Endothelial cell (in vitro differentiated cells): ENCODE measurements around the gene TSC2. TPM values are rescaled to one million over a fixed set of nuclear protein-coding genes. Genes with fewer than 3 reads are reported as not detected.

Experiments
- DNase-seq: peaks from one replicate; pipeline ENCODE4 v3.0.0; 2021; ENCODE audit warnings: low spot score
- H3K27ac Mint-ChIP-seq: one replicate; pipeline ENCODE4 v1.8.0; 2021; ENCODE audit warnings: mixed read lengths, inconsistent platforms; ENCODE audit not compliant: unreplicated experiment
- H3K27me3 Mint-ChIP-seq: one replicate; pipeline ENCODE4 v1.8.0; 2021; ENCODE audit warnings: mild to moderate bottlenecking, moderate library complexity, mixed read lengths, inconsistent platforms; ENCODE audit not compliant: unreplicated experiment
- H3K36me3 Mint-ChIP-seq: one replicate; pipeline ENCODE4 v1.8.0; 2021; ENCODE audit warnings: mild to moderate bottlenecking, low read depth, mixed read lengths, inconsistent platforms; ENCODE audit not compliant: unreplicated experiment
- H3K4me1 Mint-ChIP-seq: one replicate; pipeline ENCODE4 v1.8.0; 2021; ENCODE audit warnings: mild to moderate bottlenecking, mixed read lengths, inconsistent platforms; ENCODE audit not compliant: unreplicated experiment
- H3K4me3 Mint-ChIP-seq: one replicate; pipeline ENCODE4 v1.8.0; 2021; ENCODE audit warnings: mild to moderate bottlenecking, mixed read lengths, inconsistent platforms; ENCODE audit not compliant: unreplicated experiment
- H3K9me3 Mint-ChIP-seq: one replicate; pipeline ENCODE4 v1.8.0; 2021; ENCODE audit warnings: mixed read lengths, inconsistent platforms; ENCODE audit not compliant: unreplicated experiment
- long read RNA-seq: library from polyadenylated mRNA; unstranded; transcript quantifications from one replicate; pipeline ENCODE4 v2.0.0, GENCODE V29; 2020; ENCODE audit not compliant: unreplicated experiment
- total RNA-seq: library from RNA; stranded (reverse); fragmentation: NEBNext Ultra II Directional; extraction: Animal tissue kit (Norgen Biotek cat#: 25700); gene quantifications from one replicate; pipeline ENCODE4 v1.2.1, GENCODE V29; 2021; ENCODE audit not compliant: unreplicated experiment
- TF ChIP-seq, protein P1 (sequence below): fragments of 200-600 bp; sonication (generic); IDR thresholded peaks from one replicate; pipeline ENCODE4 v1.5.0; 2021; ENCODE audit warnings: antibody characterized with exemption; ENCODE audit not compliant: unreplicated experiment

TSC2 gene
- total RNA-seq, result 180 TPM
- long read RNA-seq, partial matches to known transcripts, result 9 of 17 reads
- long read RNA-seq, other reads (novel, unspliced or antisense), result 3 of 17 reads

DNA sequence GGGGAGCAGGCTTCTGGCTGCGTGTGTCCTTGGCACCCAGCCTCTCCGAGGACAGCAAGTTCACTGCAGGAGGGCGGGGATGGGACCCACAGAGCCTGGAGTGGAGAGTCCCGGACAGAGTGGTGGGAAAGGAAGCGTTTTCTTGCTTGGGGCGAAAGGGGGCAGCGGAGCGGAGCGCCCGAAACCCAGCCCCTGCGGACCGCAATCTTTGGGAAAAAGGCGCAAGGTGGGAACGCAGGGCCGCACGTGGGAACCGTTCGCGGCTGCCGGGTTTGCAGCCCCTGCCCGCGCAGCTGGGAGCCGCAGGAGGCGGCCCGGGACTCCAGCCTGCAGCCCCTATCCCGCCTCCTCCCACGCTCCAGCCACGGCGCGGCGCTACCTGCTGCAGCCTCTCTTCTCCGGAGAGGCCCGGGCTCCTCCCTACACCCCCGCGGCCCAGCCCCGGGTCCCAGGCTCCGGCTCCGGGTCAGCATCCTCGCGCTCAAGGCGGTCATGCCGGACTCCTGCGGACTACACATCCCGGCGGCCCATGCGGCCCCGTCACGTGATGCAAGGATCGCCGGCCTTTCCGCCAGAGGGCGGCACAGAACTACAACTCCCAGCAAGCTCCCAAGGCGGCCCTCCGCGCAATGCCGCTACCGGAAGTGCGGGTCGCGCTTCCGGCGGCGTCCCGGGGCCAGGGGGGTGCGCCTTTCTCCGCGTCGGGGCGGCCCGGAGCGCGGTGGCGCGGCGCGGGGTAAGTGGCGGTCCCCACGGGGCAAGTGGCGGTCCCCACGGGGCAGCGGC, at the start of gene TSC2, which contains the start of gene NTHL1:
TSC2 (plus strand) TSS at position 656 of the 786 bp plus-strand sequence. CDS start 631 bp downstream, outside the sequence.
NTHL1 (minus strand) TSS at position 505 of the 786 bp plus-strand sequence; CDS start at position 494, 11 bp downstream.
- H3K36me3 Mint-ChIP-seq, result peaks cover 10% of the 10 kb centered on the region
- peak within 1 kb of the TSS; percentile 48 for H3K27ac Mint-ChIP-seq
- TF ChIP-seq, protein P1, sequence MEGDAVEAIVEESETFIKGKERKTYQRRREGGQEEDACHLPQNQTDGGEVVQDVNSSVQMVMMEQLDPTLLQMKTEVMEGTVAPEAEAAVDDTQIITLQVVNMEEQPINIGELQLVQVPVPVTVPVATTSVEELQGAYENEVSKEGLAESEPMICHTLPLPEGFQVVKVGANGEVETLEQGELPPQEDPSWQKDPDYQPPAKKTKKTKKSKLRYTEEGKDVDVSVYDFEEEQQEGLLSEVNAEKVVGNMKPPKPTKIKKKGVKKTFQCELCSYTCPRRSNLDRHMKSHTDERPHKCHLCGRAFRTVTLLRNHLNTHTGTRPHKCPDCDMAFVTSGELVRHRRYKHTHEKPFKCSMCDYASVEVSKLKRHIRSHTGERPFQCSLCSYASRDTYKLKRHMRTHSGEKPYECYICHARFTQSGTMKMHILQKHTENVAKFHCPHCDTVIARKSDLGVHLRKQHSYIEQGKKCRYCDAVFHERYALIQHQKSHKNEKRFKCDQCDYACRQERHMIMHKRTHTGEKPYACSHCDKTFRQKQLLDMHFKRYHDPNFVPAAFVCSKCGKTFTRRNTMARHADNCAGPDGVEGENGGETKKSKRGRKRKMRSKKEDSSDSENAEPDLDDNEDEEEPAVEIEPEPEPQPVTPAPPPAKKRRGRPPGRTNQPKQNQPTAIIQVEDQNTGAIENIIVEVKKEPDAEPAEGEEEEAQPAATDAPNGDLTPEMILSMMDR, result peak; percentile 69
- H3K4me3 Mint-ChIP-seq, result peak within 1 kb of the TSS; percentile 95
- peaks cover 3% of the 10 kb centered on the region for H3K27me3 Mint-ChIP-seq
- H3K9me3 Mint-ChIP-seq, result no peaks in the 10 kb centered on the region
- DNase-seq, result peak; percentile 96
- peaks cover 14% of the 10 kb centered on the region for H3K4me1 Mint-ChIP-seq

DNA sequence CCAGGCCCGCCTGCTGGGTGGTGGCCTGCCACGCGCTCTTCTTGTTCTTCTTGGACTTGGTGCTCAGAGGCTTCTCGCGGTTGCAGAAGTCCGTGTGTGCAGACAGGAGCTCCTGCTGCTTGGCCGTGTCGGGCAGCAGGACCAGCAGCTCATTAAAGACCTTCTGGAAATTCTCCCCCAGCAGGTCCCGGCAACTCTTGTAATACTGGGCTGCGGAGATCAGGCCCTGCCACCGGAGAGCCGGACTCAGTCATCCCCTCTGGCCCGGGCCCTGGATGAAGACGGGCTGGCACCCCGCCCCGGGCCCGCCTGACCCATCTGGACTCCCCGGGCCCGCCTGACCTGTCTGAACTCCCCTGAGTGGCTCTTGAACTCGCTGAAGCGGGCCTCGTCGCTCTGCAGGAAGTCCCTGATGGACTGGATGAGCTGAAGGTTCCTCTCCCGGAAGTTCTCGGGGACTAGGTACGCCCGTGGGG, 49.4 kb upstream of the TSC2 start:
- no peak overlapping the region for H3K27ac Mint-ChIP-seq
- H3K27me3 Mint-ChIP-seq, result peaks cover 9% of the 10 kb centered on the region
- H3K4me1 Mint-ChIP-seq, result no peaks in the 10 kb centered on the region
- peaks cover 9% of the 10 kb centered on the region for H3K36me3 Mint-ChIP-seq
- DNase-seq, result no peak
- TF ChIP-seq, protein P1, result no peak
- H3K9me3 Mint-ChIP-seq, result no peaks in the 10 kb centered on the region
- H3K4me3 Mint-ChIP-seq, result no peak overlapping the region

DNA sequence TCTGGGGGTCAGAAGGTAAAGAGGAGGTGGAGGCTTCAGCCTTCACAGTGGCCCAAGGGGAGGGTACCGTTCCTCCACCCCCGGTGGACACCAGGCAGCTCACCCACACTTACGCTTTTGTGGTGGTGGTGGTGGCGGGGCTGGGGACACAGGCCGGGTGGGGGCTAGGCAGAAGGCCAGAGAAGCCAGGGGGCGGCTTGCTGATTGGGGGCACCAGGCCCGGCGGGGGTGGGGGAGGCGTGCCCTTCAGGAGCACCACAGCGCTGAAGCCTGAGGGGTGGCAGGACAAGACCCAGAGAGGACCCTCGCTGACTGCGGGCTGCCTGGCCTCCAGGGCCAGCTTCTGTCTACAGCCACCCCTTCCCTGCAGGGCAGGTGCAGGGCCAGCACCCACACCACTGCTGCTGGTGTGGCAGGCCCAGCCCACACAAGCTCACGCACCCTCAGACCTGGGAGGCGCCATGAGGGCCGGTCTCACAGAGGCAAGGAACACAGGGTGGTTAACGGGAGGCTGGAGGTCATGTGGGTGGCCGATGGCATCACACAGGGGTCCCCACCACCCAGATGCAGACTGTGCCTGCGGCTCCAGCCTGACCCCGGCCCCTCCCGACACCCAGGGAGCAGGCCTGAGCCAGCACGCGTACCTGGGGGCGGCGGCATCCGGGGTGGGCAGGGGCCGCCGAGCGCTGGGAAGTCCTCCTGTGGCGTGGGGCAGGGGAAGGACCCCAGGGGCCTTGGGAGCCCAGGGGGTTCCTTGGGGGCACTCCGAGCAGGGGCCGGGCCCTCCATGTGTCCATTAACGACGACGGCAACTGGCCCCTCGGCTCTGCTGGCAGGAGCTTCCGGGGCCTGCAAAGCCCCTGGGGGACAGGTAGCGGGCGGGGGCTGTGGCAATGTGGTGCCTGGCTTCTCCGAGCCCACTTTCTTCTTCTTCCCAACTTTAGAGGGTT, 48.7 kb upstream of the TSC2 start:
- Mint-ChIP-seq H3K36me3 (peaks cover 9% of the 10 kb centered on the region), H3K27ac (no peak overlapping the region), H3K4me3 (no peak overlapping the region), H3K9me3 (no peaks in the 10 kb centered on the region), H3K27me3 (peaks cover 5% of the 10 kb centered on the region), H3K4me1 (no peaks in the 10 kb centered on the region)
- TF ChIP-seq, protein P1, result no peak
- DNase-seq, result no peak

DNA sequence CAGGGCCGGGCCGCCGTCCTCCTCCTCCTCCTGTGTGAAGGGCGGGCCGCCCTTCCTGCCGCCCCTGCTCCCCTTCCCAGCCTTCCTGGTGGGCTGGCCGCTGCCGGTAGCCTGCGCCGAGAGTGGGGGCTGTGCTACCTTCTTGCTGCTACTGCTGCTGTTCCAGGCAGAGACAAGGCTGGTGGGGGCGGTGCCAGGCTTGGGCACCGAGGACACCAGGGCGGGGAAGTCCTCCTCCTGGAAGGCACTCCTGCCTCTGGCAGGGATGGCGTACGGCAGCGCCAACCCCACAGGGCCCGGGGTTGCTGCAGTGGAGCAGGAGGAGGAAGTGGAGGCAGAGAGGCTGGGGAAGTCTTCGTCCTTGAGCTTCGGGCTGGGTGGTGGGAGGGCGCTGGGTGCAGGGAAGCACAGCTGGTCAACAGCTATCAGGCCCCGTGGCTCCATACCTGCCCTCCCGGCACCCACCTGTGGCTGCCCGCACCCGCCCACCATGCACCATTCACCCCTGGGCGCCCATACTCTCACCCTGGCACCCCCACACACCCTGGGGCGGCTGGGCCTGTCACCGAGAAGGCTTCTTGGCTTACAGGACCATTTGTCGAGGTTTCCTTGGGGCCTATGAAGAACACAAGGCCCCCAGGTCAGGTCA, 47.8 kb upstream of the TSC2 start:
- peaks cover 9% of the 10 kb centered on the region for H3K36me3 Mint-ChIP-seq

More for the DNA sequence above, 47.8 kb upstream of the TSC2 start:
- Mint-ChIP-seq H3K27ac (no peak overlapping the region), H3K9me3 (no peaks in the 10 kb centered on the region), H3K4me3 (no peak overlapping the region), H3K4me1 (no peaks in the 10 kb centered on the region), H3K27me3 (peaks cover 4% of the 10 kb centered on the region)
- DNase-seq, result no peak
- TF ChIP-seq, protein P1, result no peak
